ENCODE measurements around the gene ELP5. TPM values are rescaled to one million over a fixed set of nuclear protein-coding genes. Genes with fewer than 3 reads are reported as not detected.
A peak's percentile ranks its signal among the peaks of the same experiment; 100 is the strongest.

ELP5 gene
- total RNA-seq, 1 donor = 35.6 TPM

- H3K4me3 ChIP-seq (ENCODE audit: low read depth, low read length) = peak overlapping the region; percentile 55
- TF ChIP-seq CTCF (IDR thresholded peaks at IDR 0.05; ENCODE audit: insufficient read depth, low read length) = no peak
- DNase-seq (ENCODE audit: low read depth) = no peak
Observed at GRCh38 chr17:7232114-7232513, 19.9 kb upstream of the ELP5 start.

DNA sequence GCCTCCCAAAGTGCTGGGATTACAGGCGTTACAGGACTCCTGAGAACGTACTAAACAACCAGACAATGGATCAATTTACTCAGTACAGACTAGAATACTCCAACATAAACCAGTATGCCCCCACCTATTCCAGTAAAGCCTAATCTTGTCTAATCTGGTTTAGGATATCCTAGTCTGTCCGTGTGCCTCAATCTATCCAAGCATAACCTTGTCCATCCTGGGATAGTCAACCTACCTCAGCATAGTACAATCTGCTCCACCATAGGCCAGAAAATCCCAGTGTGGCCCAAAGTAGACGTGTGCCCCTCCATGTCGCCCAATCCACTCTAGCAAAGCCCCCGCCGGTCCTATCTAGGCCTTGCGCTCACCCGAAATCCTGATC, 18.3 kb upstream of the ELP5 start:
- DNase-seq (ENCODE audit: low read depth) = no peak
- TF ChIP-seq CTCF (IDR thresholded peaks at IDR 0.05; ENCODE audit: insufficient read depth, low read length) = no peak
- H3K4me3 ChIP-seq (ENCODE audit: low read depth, low read length) = peak overlapping the region; percentile 94

GRCh38 chr17:7234083-7234951, 17.7 kb upstream of the ELP5 start, which contains the start of gene DVL2:
Gene DVL2, minus strand, starts transcription at chr17:7234517. Its CDS starts 255 bp downstream, at chr17:7234262.
- H3K4me3 ChIP-seq (ENCODE audit: low read depth, low read length) = peak within 1 kb of the TSS; percentile 94
- peak; percentile 93 for DNase-seq (ENCODE audit: low read depth)
- no peak for TF ChIP-seq CTCF (IDR thresholded peaks at IDR 0.05; ENCODE audit: insufficient read depth, low read length)

DNA sequence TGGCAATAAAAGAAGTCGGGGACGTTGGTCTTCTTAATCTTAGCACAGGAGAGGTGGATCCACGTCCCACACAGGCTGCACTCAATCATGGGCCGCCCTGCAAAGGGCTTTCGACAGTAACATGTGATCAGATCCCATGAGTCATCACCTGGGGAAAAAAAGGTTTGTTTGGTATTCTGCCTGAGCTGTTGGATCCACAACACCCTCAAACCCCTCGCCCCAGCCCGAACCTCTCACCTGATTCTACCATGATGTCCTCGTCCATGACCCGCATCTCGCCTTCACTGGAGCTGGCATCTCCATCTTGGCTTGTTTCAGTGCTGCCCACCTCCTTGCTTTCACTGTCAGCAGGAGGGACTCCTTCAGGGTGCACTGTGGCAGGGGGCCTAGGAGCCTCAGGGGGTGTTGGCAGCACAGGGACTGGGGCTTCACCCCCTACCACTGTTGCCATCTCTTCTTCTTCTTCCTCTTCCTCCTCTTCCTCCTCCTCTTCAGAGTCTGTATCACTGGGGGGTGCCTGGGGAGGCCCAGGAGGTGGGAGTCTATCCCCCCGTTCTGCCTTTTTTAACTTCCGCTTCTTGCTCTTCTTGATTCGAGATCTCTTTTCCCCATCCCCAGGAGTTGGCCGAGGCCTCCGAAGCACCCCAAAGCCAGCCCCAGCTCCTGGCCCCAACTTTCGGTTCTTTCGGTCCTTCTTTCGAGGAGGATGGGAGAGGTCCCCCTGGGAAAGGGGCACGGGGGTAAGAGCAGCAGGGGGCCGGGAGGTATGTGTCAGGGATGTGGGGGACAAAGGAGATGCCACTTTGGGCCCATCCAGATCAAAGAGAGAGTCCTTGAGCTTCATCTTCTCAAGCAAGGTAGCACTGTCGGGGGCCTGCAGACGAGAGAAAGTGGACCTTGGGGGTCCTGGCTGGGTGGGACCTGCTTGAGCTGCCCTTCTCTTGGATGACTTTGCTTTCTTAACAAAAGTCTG, 16.0 kb upstream of the ELP5 start:
- DNase-seq (ENCODE audit: low read depth) = no peak
- no peak overlapping the region for H3K4me3 ChIP-seq (ENCODE audit: low read depth, low read length)
- TF ChIP-seq CTCF (IDR thresholded peaks at IDR 0.05; ENCODE audit: insufficient read depth, low read length) = no peak

DNA sequence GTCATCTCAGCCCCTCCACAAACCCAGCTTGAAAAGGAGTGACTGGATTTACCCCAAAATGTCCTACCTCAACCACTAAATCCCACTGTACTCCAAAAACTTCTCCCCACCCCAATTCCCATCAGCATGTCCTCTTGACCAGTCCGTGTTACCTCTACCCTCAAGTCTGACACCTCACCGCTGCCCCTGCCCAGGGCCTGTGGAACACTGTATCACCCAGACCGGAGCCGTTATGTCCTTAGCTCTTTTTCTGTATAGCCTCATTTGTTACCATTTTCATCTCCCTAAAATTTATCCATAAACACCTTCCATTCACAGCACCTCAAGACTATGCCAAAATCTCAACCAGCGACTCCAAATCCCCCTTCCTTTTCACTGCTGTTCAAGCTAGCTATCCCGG, 15.2 kb upstream of the ELP5 start:
- TF ChIP-seq CTCF (IDR thresholded peaks at IDR 0.05; ENCODE audit: insufficient read depth, low read length) = no peak
- DNase-seq (ENCODE audit: low read depth) = no peak
- H3K4me3 ChIP-seq (ENCODE audit: low read depth, low read length) = peak overlapping the region; percentile 89

DNA sequence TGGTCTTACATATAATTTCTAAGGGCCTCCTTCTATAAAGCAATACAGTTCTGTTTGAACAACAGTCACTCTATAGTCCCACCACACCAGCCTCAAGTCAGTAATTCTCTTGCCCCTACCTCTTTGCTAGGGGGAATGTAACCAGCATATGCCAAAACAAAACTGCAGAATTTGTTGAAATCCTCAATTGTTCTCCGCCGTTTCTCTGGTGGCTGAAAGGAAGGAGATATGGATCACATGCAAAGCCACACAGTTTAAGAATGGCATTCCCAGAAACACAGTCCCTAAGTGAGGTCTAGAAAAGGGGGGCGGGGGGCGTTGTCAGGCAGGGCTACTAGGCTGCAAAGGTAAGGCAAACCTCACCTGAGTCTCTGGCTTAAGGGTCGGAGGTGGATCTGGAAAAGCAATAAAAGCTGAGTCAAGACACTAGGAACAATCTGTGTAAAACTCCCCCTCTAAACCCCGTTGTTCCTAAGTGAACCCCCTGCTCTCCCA, 14.7 kb upstream of the ELP5 start:
- no peak for DNase-seq (ENCODE audit: low read depth)
- TF ChIP-seq CTCF (IDR thresholded peaks at IDR 0.05; ENCODE audit: insufficient read depth, low read length) = no peak
- H3K4me3 ChIP-seq (ENCODE audit: low read depth, low read length) = peak overlapping the region; percentile 89

All from fibroblast of the aortic adventitia (primary cell).